HG03135 (cell line): Measurements from ENCODE around the gene CCDC34.

Experiments used
- ATAC-seq: cut with Tn5 transposase; IDR thresholded peaks from one replicate; pipeline ENCODE4 v1.9.1; 2021; ENCODE audit warnings: mild to moderate bottlenecking, moderate library complexity; ENCODE audit not compliant: unreplicated experiment

CCDC34 gene

GRCh38 chr11:27291954-27292636 lies 70.9 kb downstream of the CCDC34 start:
- no peak for ATAC-seq

- ATAC-seq = no peak
Observed at GRCh38 chr11:27291302-27291889, 71.6 kb downstream of the CCDC34 start.

- ATAC-seq = no peak
Observed at GRCh38 chr11:27290261-27291050, 72.6 kb downstream of the CCDC34 start.
